ENCODE data around the gene PEAK1.

DNA sequence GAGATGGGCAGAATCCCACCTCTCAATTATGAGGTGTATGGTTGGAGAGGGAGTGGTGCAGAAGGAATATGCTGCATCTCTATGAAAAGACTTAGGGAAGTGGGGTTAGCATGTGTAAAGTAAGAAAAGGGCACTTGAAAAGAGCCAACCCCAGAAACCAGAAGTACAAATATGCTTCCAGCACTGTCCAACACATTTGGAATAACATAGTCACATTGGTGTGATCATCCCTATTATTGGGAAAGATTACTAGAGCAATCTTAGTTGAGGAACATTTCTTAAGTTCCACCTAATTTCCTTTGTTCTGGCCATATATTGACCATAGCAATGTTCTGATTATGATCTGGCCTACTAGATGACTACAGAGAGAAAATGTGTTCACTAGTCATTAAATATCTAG, 35.0 kb upstream of the PEAK1 start:
- TF ChIP-seq, protein P1, sequence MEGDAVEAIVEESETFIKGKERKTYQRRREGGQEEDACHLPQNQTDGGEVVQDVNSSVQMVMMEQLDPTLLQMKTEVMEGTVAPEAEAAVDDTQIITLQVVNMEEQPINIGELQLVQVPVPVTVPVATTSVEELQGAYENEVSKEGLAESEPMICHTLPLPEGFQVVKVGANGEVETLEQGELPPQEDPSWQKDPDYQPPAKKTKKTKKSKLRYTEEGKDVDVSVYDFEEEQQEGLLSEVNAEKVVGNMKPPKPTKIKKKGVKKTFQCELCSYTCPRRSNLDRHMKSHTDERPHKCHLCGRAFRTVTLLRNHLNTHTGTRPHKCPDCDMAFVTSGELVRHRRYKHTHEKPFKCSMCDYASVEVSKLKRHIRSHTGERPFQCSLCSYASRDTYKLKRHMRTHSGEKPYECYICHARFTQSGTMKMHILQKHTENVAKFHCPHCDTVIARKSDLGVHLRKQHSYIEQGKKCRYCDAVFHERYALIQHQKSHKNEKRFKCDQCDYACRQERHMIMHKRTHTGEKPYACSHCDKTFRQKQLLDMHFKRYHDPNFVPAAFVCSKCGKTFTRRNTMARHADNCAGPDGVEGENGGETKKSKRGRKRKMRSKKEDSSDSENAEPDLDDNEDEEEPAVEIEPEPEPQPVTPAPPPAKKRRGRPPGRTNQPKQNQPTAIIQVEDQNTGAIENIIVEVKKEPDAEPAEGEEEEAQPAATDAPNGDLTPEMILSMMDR (conservative IDR thresholded peaks at IDR 0.05), result no peak
- TF ChIP-seq ZFX (IDR thresholded peaks at IDR 0.05), result no peak
